ENCODE data around the gene PLPP1.

Gene PLPP1

GRCh38 chr5:55534436-55535198, at the start of gene PLPP1:
Gene PLPP1 (minus strand): TSS chr5:55534964. CDS start chr5:55534629, 335 bp downstream.
- DNase-seq (ENCODE audit: low spot score), result peak; percentile 79

GRCh38 chr5:55583578-55583977, 48.8 kb upstream of the PLPP1 start:
- no peak for DNase-seq (ENCODE audit: low spot score)

GRCh38 chr5:55582256-55582655, 47.5 kb upstream of the PLPP1 start:
- no peak for DNase-seq (ENCODE audit: low spot score)

GRCh38 chr5:55580042-55580441, 45.3 kb upstream of the PLPP1 start:
- no peak for DNase-seq (ENCODE audit: low spot score)

- no peak for DNase-seq (ENCODE audit: low spot score)
These were observed 44.0 kb upstream of the PLPP1 start for GRCh38 chr5:55578771-55579170.

- DNase-seq (ENCODE audit: low spot score), result no peak
These were observed 42.7 kb upstream of the PLPP1 start for GRCh38 chr5:55577353-55578060.

GRCh38 chr5:55576661-55577060, 41.9 kb upstream of the PLPP1 start:
- no peak for DNase-seq (ENCODE audit: low spot score)

GRCh38 chr5:55575815-55576583, 41.2 kb upstream of the PLPP1 start:
- DNase-seq (ENCODE audit: low spot score), result no peak

- DNase-seq (ENCODE audit: low spot score), result no peak
These were observed 37.8 kb upstream of the PLPP1 start for GRCh38 chr5:55572600-55572999.

GRCh38 chr5:55572020-55572419, 37.3 kb upstream of the PLPP1 start:
- no peak for DNase-seq (ENCODE audit: low spot score)

GRCh38 chr5:55570570-55570969, 35.8 kb upstream of the PLPP1 start:
- DNase-seq (ENCODE audit: low spot score), result no peak

- no peak for DNase-seq (ENCODE audit: low spot score)
These were observed 35.3 kb upstream of the PLPP1 start for GRCh38 chr5:55570026-55570425.

- no peak for DNase-seq (ENCODE audit: low spot score)
These were observed 34.7 kb upstream of the PLPP1 start for GRCh38 chr5:55569513-55569865.

GRCh38 chr5:55568654-55569512, 34.1 kb upstream of the PLPP1 start:
- no peak for DNase-seq (ENCODE audit: low spot score)

- no peak for DNase-seq (ENCODE audit: low spot score)
These were observed 30.0 kb upstream of the PLPP1 start for GRCh38 chr5:55564721-55565120.

- no peak for DNase-seq (ENCODE audit: low spot score)
These were observed 23.7 kb upstream of the PLPP1 start for GRCh38 chr5:55558484-55558883.

GRCh38 chr5:55557123-55557522, 22.4 kb upstream of the PLPP1 start:
- no peak for DNase-seq (ENCODE audit: low spot score)

- no peak for DNase-seq (ENCODE audit: low spot score)
These were observed 19.9 kb upstream of the PLPP1 start for GRCh38 chr5:55554585-55555202.

- DNase-seq (ENCODE audit: low spot score), result no peak
These were observed 17.1 kb upstream of the PLPP1 start for GRCh38 chr5:55551904-55552303.

- no peak for DNase-seq (ENCODE audit: low spot score)
These were observed 16.6 kb upstream of the PLPP1 start for GRCh38 chr5:55551358-55551757.

- no peak for DNase-seq (ENCODE audit: low spot score)
These were observed 13.0 kb upstream of the PLPP1 start for GRCh38 chr5:55547781-55548180.

- no peak for DNase-seq (ENCODE audit: low spot score)
These were observed 12.2 kb upstream of the PLPP1 start for GRCh38 chr5:55546947-55547346.

All from CD4-positive, alpha-beta T cell treated with Interleukin-15 for 4 hours (primary cell).